Activated CD4-positive, alpha-beta T cell treated with anti-CD3 and anti-CD28 coated beads for 1 hour (primary cell): Measurements from ENCODE around the gene CD52.

Experiments
- DNase-seq: peaks from one replicate; pipeline ENCODE4 v3.0.0-alpha.2; 2020

Gene CD52

GRCh38 chr1:26357121-26357602 is 39.4 kb downstream of the CD52 start:
- no peak for DNase-seq

- DNase-seq: peak; percentile 62
Observed at GRCh38 chr1:26358411-26359384, 40.9 kb downstream of the CD52 start.

GRCh38 chr1:26359981-26360806 is 42.4 kb downstream of the CD52 start:
- peak; percentile 23 for DNase-seq

- no peak for DNase-seq
Observed at GRCh38 chr1:26360807-26361604, 43.2 kb downstream of the CD52 start.

- DNase-seq: no peak
Observed at GRCh38 chr1:26361605-26362122, 43.9 kb downstream of the CD52 start.

GRCh38 chr1:26362331-26362730 is 44.6 kb downstream of the CD52 start:
- DNase-seq: no peak

- DNase-seq: peak; percentile 75
Observed at GRCh38 chr1:26363549-26364448, 46.0 kb downstream of the CD52 start.

GRCh38 chr1:26364956-26365355 is 47.2 kb downstream of the CD52 start:
- DNase-seq: no peak

- DNase-seq: no peak
Observed at GRCh38 chr1:26367441-26367840, 49.7 kb downstream of the CD52 start.

GRCh38 chr1:26368006-26368405 is 50.2 kb downstream of the CD52 start:
- no peak for DNase-seq

- no peak for DNase-seq
Observed at GRCh38 chr1:26368486-26368885, 50.7 kb downstream of the CD52 start.
